ENCODE results near the gene CAD.

DNA sequence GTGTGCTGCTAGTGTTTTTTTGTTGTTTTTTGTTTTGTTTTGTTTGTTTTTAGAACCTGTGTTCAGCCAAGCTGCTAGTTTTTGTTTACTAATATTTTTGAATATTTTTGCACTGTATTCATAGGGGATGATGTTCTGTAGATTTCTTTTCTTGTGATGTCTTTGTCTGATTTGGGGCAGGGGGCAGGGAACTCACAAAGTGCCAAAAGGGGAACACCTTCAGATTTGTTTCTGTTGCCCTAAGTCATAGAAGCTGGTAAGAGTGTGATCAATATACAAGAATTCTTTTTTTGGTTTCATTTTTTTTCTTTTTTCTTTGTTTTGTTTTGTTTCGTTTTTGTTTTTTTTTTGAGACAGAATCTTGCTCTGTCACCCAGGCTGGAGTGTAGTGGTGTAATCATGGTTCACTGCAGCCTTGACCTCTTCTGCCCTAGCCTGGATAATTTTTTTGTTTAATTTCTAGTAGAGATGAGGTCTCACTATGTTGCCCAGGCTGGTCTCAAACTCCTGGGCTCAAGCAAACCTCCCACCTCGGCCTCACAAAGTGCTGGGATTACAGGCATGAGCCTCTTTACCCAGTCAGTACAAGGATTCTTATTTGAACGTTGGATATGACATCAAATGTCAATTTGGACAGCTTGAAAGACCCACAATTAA is 37.7 kb upstream of the CAD start:
- TF ChIP-seq, protein P1, sequence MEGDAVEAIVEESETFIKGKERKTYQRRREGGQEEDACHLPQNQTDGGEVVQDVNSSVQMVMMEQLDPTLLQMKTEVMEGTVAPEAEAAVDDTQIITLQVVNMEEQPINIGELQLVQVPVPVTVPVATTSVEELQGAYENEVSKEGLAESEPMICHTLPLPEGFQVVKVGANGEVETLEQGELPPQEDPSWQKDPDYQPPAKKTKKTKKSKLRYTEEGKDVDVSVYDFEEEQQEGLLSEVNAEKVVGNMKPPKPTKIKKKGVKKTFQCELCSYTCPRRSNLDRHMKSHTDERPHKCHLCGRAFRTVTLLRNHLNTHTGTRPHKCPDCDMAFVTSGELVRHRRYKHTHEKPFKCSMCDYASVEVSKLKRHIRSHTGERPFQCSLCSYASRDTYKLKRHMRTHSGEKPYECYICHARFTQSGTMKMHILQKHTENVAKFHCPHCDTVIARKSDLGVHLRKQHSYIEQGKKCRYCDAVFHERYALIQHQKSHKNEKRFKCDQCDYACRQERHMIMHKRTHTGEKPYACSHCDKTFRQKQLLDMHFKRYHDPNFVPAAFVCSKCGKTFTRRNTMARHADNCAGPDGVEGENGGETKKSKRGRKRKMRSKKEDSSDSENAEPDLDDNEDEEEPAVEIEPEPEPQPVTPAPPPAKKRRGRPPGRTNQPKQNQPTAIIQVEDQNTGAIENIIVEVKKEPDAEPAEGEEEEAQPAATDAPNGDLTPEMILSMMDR (IDR thresholded peaks at IDR 0.05 in 8 of 11, conservative IDR thresholded peaks at IDR 0.05 in 3 of 11) = no peak
- TF ChIP-seq POLR2AphosphoS5 (IDR thresholded peaks at IDR 0.05) = no peak

All from spleen (tissue), 7 donors.